GM12878 (cell line): ENCODE data around the gene ZNF839. TPM values are rescaled to one million over a fixed set of nuclear protein-coding genes. Genes with fewer than 3 reads are reported as not detected.

Experiments used
- ATAC-seq: fragments of 200-7000 bp; cut with Tn5 transposase; 3 replicates; pipeline ENCODE4 v1.9.1; 2020; ENCODE audit warnings: mild to moderate bottlenecking, moderate library complexity
- BruUV-seq: library from RNA; stranded (reverse); fragments of 400-500 nt; replicated peaks from 2 replicates; lab custom pipeline; 2021; lab: Mats Ljungman, UMichigan
- CTCF ChIA-PET: fragments of 300-600 bp; sonication (Branson Sonifier 250); formaldehyde crosslinking; extraction: SDS; loops from one replicate; lab custom pipeline; 2021; ENCODE audit warnings: inconsistent platforms; lab: Yijun Ruan, JAX
- POLR2A ChIA-PET: fragments of 350-600 bp; formaldehyde crosslinking; extraction: SDS; loops from one replicate; lab custom pipeline; 2021; ENCODE audit warnings: inconsistent platforms; lab: Charles Lee
- RAD21 ChIA-PET: fragments of 300-600 bp; sonication (Branson Sonifier 250); formaldehyde crosslinking; loops from one replicate; lab custom pipeline; 2023; ENCODE audit warnings: antibody characterized with exemption; ENCODE audit not compliant: unreplicated experiment; lab: Charles Lee
- SMC1A ChIA-PET: fragments of 300-600 bp; sonication (Branson Sonifier 250); formaldehyde crosslinking; loops from one replicate; lab custom pipeline; 2023; ENCODE audit not compliant: unreplicated experiment, uncharacterized antibody; lab: Charles Lee
- DNase-seq: peaks from one replicate; pipeline ENCODE4 v3.0.0-alpha.2; 2011; ENCODE audit warnings: low read depth, low spot score
- FAIRE-seq: peaks from 3 replicates; lab custom pipeline; 2011; peaks lifted over from hg19 to GRCh38; lab: Jason Lieb, UNC
- H2AFZ ChIP-seq: 2 replicates; pipeline ENCODE4 v1.6.0; 2011; ENCODE audit warnings: low read depth, low read length, control low read depth; ENCODE audit not compliant: control insufficient read depth
- H3K27ac ChIP-seq: 2 replicates; pipeline ENCODE4 v1.5.1; 2011; ENCODE audit warnings: control low read depth; ENCODE audit not compliant: control insufficient read depth, insufficient read depth
- H3K27me3 ChIP-seq, 2 experiments: replicated peaks in 1 of 2; 2 replicates each; pipeline versions ENCODE4 v1.6.0 to v1.6.1; 2011; ENCODE audit warnings: low read length in 1 of 2; ENCODE audit not compliant: control insufficient read depth in 2 of 2, insufficient read depth in 2 of 2
- H3K36me3 ChIP-seq, 2 experiments: 2 replicates each; pipeline ENCODE4 v1.5.1; 2011; ENCODE audit warnings: low read length in 1 of 2; ENCODE audit not compliant: control insufficient read depth in 2 of 2, insufficient read depth in 2 of 2
- H3K4me1 ChIP-seq: 2 replicates; pipeline ENCODE4 v1.6.1; 2011; ENCODE audit warnings: mild to moderate bottlenecking, low read length, moderate library complexity, mixed read lengths; ENCODE audit not compliant: control insufficient read depth, insufficient read depth
- H3K4me2 ChIP-seq: 2 replicates; pipeline ENCODE4 v1.6.0; 2011; ENCODE audit warnings: control low read depth; ENCODE audit not compliant: control insufficient read depth, insufficient read depth
- H3K4me3 ChIP-seq: fragments of 200-600 bp; sonication (generic); 2 replicates; pipeline ENCODE4 v1.5.1; 2016
- H3K79me2 ChIP-seq: 2 replicates; pipeline ENCODE4 v1.6.0; 2011; ENCODE audit warnings: low read length; ENCODE audit not compliant: control insufficient read depth, insufficient read depth
- H3K9ac ChIP-seq: 2 replicates; pipeline ENCODE4 v1.8.0; 2011; ENCODE audit warnings: low read length, control low read depth, mixed read lengths; ENCODE audit not compliant: control insufficient read depth, insufficient read depth
- H3K9me3 ChIP-seq: replicated peaks from 3 replicates; pipeline ENCODE4 v1.5.1; 2011; ENCODE audit warnings: mild to moderate bottlenecking, low read length; ENCODE audit not compliant: control insufficient read depth, insufficient read depth
- H4K20me1 ChIP-seq: 2 replicates; pipeline ENCODE4 v1.6.0; 2011; ENCODE audit not compliant: control insufficient read depth, insufficient read depth
- CHD4 ChIP-seq: fragments of 200-600 bp; sonication (generic); IDR thresholded peaks from 2 replicates; pipeline ENCODE4 v1.6.1; 2016; ENCODE audit warnings: mild to moderate bottlenecking
- E4F1 ChIP-seq: fragments of 450-650 bp; IDR thresholded peaks from 2 replicates; pipeline ENCODE4 v1.6.1; 2018; ENCODE audit warnings: borderline replicate concordance, mild to moderate bottlenecking; ENCODE audit not compliant: partially characterized antibody
- HCFC1 ChIP-seq: fragments of 150-350 bp; IDR thresholded peaks from 2 replicates; pipeline ENCODE4 v1.6.1; 2014; ENCODE audit warnings: low read length
- HDGF ChIP-seq: fragments of 450-650 bp; IDR thresholded peaks from 2 replicates; pipeline ENCODE4 v1.6.1; 2016; ENCODE audit warnings: antibody characterized with exemption
- JUND ChIP-seq: IDR thresholded peaks from 2 replicates; pipeline ENCODE4 v1.6.1; 2012; ENCODE audit warnings: low read depth, mild to moderate bottlenecking, low read length, improper control_type of control experiment, moderate library complexity
- KDM1A ChIP-seq: fragments of 200-600 bp; sonication (generic); IDR thresholded peaks from 2 replicates; pipeline ENCODE4 v1.6.1; 2016; ENCODE audit warnings: borderline replicate concordance
- RAD21 ChIP-seq: IDR thresholded peaks from 2 replicates; pipeline ENCODE4 v1.6.1; 2011; ENCODE audit warnings: mild to moderate bottlenecking, low read depth, low read length, moderate library complexity; ENCODE audit not compliant: insufficient read depth
- SIX5 ChIP-seq: IDR thresholded peaks from 2 replicates; pipeline ENCODE4 v1.6.1; 2011; ENCODE audit warnings: mild to moderate bottlenecking, low read depth, low read length, moderate library complexity; ENCODE audit not compliant: severe bottlenecking
- YY1 ChIP-seq: IDR thresholded peaks from 2 replicates; pipeline ENCODE4 v1.6.1; 2011; ENCODE audit warnings: low read depth, mild to moderate bottlenecking, low read length
- ZNF384 ChIP-seq: IDR thresholded peaks from 2 replicates; pipeline ENCODE4 v1.6.1; 2012; ENCODE audit warnings: low read depth, mild to moderate bottlenecking, low read length, improper control_type of control experiment, borderline replicate concordance
- WGBS: methylation state at CpG from one replicate; pipeline ENCODE4 v1.1.6; 2016; ENCODE audit warnings: low lambda C conversion rate; ENCODE audit not compliant: insufficient replicate concordance, insufficient coverage; ENCODE audit errors: missing lambda C conversion rate; 5-methylcytosine and 5-hydroxymethylcytosine counted together
- in situ Hi-C: fragments of 300-500 bp; cut with MboI; formaldehyde crosslinking; loops from 9 replicates; pipeline ENCODE4 v1.14.3; 2018; ENCODE audit warnings: mixed read lengths
- intact Hi-C: fragments of 100-400 bp; cut with micrococcal nuclease; formaldehyde crosslinking; loops from one replicate; pipeline ENCODE4 v1.14.2; 2022; ENCODE audit not compliant: unreplicated experiment
- polyA plus RNA-seq, 11 experiments: library from polyadenylated mRNA; depleted of rRNA in 4 of 11; unstranded in 6 of 11; stranded (reverse) in 5 of 11; fragments of >200 nt; fragmentation: Nextera tagmentation in 4 of 11; fragmentation: Illumina TruSeq in 1 of 11; extraction: Ambion mirVana in 4 of 11; extraction: Trizol in 1 of 11; gene quantifications; 1 replicate in 1 of 11; 2 replicates in 10 of 11; pipeline versions ENCODE4 v1.2.1 to v1.2.3, GENCODE V29; 2011 to 2016; ENCODE audit warnings: inconsistent platforms in 2 of 11, missing spikeins in 2 of 11, low read depth in 1 of 11
- total RNA-seq, 4 experiments: library from RNA; depleted of rRNA in 3 of 4; stranded (reverse); fragments of >200 nt in 3 of 4; fragmentation: Illumina TruSeq in 1 of 4; extraction: Trizol in 1 of 4; gene quantifications; 2 replicates each; pipeline versions ENCODE4 v1.2.1 to v1.2.3, GENCODE V29; 2013 to 2021
- TF ChIP-seq, protein P1 (sequence below): fragments of 450-650 bp; conservative IDR thresholded peaks from 2 replicates; pipeline ENCODE4 v1.6.1; 2017; ENCODE audit warnings: mild to moderate bottlenecking, moderate library complexity
- TF ChIP-seq, protein P2 (sequence below): IDR thresholded peaks from 2 replicates; pipeline ENCODE4 v1.6.1; 2012; ENCODE audit warnings: improper control_type of control experiment, low read depth, low read length; ENCODE audit not compliant: insufficient replicate concordance

The ZNF839 gene
- total and polyA plus RNA-seq, 10 of the 15 experiments (the other 5 are each of a cell fraction or from before 2014, with no cell fraction given), result 1.4 to 14.4 (median 8.6) TPM

DNA sequence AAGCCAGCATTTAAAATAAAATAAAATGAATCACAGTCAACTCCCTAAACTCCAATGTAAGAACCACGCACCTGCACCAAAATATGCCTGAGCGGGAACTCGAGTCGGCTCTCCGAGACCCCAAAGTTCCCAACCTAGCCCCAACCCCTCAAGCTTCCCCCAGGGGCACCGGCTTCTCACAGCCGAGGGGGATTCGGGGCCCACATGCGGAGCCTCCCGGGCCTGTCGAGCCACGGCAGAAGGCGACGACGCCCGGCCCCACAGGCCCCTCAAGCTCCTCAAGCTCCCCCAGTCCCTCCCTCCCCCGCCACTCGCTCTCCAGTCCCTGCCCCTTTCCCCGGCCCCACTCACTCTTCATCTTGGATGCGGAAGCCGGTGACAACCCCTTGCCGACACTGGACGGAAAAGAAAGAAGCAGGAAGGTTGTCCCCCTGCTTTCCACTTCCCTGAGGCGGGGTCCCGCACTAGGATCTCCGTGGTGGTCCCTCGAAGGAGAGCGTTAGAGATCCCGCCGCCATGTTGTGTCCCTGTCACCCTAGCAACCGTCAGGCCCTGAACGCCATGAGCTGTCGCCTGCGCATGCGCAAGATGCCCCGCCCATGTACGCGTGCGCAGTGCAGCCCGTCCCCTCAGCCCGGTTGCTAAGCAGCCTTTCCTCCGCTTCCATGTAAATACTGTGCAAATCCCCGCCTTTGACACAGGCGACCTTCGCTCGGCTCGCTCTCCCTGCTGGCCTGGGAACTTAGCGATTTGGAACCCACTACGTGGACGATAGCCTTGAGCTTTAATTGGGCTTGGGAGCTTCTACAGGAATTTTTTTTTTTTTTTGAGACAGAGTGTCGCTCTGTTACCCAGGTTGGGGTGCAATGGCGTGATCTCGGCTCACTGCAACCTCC is 14.7 kb upstream of the ZNF839 start, which contains the start of gene MOK:
TSS of gene MOK (minus strand) at position 554 of the 896 bp plus-strand sequence. CDS start at position 358, 196 bp downstream.
- H3K4me1 ChIP-seq, result no peaks in the 10 kb centered on the region; the same call in 1 of the 2 replicates
- ChIA-PET CTCF (interaction anchor here (0.6 to 3.2 kb wide), 8 partner anchors 9 to 356 kb away, joined by 3 to 19 read pairs (median 4); partner anchors contain the start of gene ZNF839), SMC1A (interaction anchor here (0.6 to 3.1 kb wide), 7 partner anchors 10 to 343 kb away, joined by 3 to 15 read pairs (median 3); no protein-coding TSS in a partner anchor), RAD21 (interaction anchor here (1.0 to 1.9 kb wide), 8 partner anchors 9 to 544 kb away, joined by 3 to 8 read pairs (median 4); partner anchors contain the start of gene DYNC1H1), POLR2A (interaction anchor here (0.6 to 1.4 kb wide), 3 partner anchors 9 to 496 kb away, joined by 3 to 4 read pairs (median 3); no protein-coding TSS in a partner anchor)
- WGBS, result 1% methylated on average over 40 of the region's 53 CpGs
- no peaks in the 10 kb centered on the region for H3K79me2 ChIP-seq
- in situ Hi-C loops, result loop anchor here (25.0 kb wide), 1 partner anchor 543 kb away; the partner anchor contains the start of gene PPP2R5C
- intact Hi-C loops, result no loop called here
- no peak within 1 kb of the TSS; the same call in 1 of the 2 replicates for H3K9ac ChIP-seq
- FAIRE-seq, result peak; percentile 98
- no peak within 1 kb of the TSS for H3K27ac ChIP-seq
- no peaks in the 10 kb centered on the region for H4K20me1 ChIP-seq
- no peaks in the 10 kb centered on the region for H3K9me3 ChIP-seq
- ATAC-seq, result peak; percentile 99
- peak within 1 kb of the TSS; percentile 97 for H3K4me2 ChIP-seq
- H3K27me3 ChIP-seq, result no peaks in the 10 kb centered on the region
- no peaks in the 10 kb centered on the region for H3K36me3 ChIP-seq
- H2AFZ ChIP-seq, result peak within 1 kb of the TSS; percentile 99
- BruUV-seq, result no TSS peak
- peak within 1 kb of the TSS; percentile 78 for H3K4me3 ChIP-seq
- peak; percentile 92 for DNase-seq
- peak; percentile 56; the same call in 1 of the 2 replicates for TF ChIP-seq ZNF384
- TF ChIP-seq CHD4, result no peak
- TF ChIP-seq YY1, result peak; percentile 97
- no peak for TF ChIP-seq HDGF
- TF ChIP-seq, protein P1, sequence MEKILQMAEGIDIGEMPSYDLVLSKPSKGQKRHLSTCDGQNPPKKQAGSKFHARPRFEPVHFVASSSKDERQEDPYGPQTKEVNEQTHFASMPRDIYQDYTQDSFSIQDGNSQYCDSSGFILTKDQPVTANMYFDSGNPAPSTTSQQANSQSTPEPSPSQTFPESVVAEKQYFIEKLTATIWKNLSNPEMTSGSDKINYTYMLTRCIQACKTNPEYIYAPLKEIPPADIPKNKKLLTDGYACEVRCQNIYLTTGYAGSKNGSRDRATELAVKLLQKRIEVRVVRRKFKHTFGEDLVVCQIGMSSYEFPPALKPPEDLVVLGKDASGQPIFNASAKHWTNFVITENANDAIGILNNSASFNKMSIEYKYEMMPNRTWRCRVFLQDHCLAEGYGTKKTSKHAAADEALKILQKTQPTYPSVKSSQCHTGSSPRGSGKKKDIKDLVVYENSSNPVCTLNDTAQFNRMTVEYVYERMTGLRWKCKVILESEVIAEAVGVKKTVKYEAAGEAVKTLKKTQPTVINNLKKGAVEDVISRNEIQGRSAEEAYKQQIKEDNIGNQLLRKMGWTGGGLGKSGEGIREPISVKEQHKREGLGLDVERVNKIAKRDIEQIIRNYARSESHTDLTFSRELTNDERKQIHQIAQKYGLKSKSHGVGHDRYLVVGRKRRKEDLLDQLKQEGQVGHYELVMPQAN, result peak; percentile 99
- TF ChIP-seq SIX5, result peak; percentile 19
- TF ChIP-seq HCFC1, result peak; percentile 60; the same call in 1 of the 2 replicates
- TF ChIP-seq, protein P2, sequence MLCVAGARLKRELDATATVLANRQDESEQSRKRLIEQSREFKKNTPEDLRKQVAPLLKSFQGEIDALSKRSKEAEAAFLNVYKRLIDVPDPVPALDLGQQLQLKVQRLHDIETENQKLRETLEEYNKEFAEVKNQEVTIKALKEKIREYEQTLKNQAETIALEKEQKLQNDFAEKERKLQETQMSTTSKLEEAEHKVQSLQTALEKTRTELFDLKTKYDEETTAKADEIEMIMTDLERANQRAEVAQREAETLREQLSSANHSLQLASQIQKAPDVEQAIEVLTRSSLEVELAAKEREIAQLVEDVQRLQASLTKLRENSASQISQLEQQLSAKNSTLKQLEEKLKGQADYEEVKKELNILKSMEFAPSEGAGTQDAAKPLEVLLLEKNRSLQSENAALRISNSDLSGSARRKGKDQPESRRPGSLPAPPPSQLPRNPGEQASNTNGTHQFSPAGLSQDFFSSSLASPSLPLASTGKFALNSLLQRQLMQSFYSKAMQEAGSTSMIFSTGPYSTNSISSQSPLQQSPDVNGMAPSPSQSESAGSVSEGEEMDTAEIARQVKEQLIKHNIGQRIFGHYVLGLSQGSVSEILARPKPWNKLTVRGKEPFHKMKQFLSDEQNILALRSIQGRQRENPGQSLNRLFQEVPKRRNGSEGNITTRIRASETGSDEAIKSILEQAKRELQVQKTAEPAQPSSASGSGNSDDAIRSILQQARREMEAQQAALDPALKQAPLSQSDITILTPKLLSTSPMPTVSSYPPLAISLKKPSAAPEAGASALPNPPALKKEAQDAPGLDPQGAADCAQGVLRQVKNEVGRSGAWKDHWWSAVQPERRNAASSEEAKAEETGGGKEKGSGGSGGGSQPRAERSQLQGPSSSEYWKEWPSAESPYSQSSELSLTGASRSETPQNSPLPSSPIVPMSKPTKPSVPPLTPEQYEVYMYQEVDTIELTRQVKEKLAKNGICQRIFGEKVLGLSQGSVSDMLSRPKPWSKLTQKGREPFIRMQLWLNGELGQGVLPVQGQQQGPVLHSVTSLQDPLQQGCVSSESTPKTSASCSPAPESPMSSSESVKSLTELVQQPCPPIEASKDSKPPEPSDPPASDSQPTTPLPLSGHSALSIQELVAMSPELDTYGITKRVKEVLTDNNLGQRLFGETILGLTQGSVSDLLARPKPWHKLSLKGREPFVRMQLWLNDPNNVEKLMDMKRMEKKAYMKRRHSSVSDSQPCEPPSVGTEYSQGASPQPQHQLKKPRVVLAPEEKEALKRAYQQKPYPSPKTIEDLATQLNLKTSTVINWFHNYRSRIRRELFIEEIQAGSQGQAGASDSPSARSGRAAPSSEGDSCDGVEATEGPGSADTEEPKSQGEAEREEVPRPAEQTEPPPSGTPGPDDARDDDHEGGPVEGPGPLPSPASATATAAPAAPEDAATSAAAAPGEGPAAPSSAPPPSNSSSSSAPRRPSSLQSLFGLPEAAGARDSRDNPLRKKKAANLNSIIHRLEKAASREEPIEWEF, result no peak
- TF ChIP-seq RAD21, result no peak
- TF ChIP-seq JUND, result no peak
- no peak for TF ChIP-seq KDM1A
- TF ChIP-seq E4F1, result no peak
